K562 (cell line): ENCODE measurements around the gene ODR4. TPM values are rescaled to one million over a fixed set of nuclear protein-coding genes. Genes with fewer than 3 reads are reported as not detected.

Experiments used
- BCL6 ChIP-seq: fragments of 250-450 bp; sonication (Bioruptor Pico); IDR thresholded peaks from 2 replicates; pipeline ENCODE4 v1.4.0; 2020
- C11orf30 ChIP-seq: fragments of 450-650 bp; IDR thresholded peaks from 2 replicates; pipeline ENCODE4 v1.6.1; 2016; ENCODE audit warnings: low read depth, mild to moderate bottlenecking
- CAMTA2 ChIP-seq: fragments of 250-450 bp; sonication (Bioruptor Pico); conservative IDR thresholded peaks from 2 replicates; pipeline ENCODE4 v1.5.1; 2022
- CBFB ChIP-seq: sonication (generic); formaldehyde crosslinking; IDR thresholded peaks from 2 replicates; pipeline ENCODE4 v1.4.0; 2020; ENCODE audit warnings: mild to moderate bottlenecking, missing genetic modification reagents
- CSDE1 ChIP-seq, 2 experiments: fragments of 450-650 bp; IDR thresholded peaks; 2 replicates each; pipeline ENCODE4 v1.6.1; 2016; ENCODE audit warnings: mild to moderate bottlenecking in 1 of 2
- MAFG ChIP-seq: fragments of 450-650 bp; conservative IDR thresholded peaks from 2 replicates; pipeline ENCODE4 v1.6.1; 2016; ENCODE audit warnings: missing genetic modification characterization, missing compliant biosample characterization
- MYC ChIP-seq, 2 experiments: fragments of 250-450 bp in 1 of 2; sonication (Bioruptor Pico) in 1 of 2; IDR thresholded peaks; 2 replicates each; pipeline versions ENCODE4 v1.5.1 to v1.6.1; 2012 to 2021; ENCODE audit warnings: low read depth in 2 of 2, borderline replicate concordance in 1 of 2, improper control_type of control experiment in 1 of 2, low read length in 1 of 2, mild to moderate bottlenecking in 1 of 2, moderate library complexity in 1 of 2
- NEUROD1 ChIP-seq: fragments of 150-350 bp; IDR thresholded peaks from 2 replicates; pipeline ENCODE4 v1.6.1; 2014; ENCODE audit warnings: borderline replicate concordance, low read length, low read depth; ENCODE audit not compliant: partially characterized antibody
- NFATC3 ChIP-seq: fragments of 450-650 bp; IDR thresholded peaks from 2 replicates; pipeline ENCODE4 v1.6.1; 2017; ENCODE audit warnings: mild to moderate bottlenecking
- NFIX ChIP-seq: fragments of 250-450 bp; sonication (Bioruptor Pico); IDR thresholded peaks from 2 replicates; pipeline ENCODE4 v1.4.0; 2020; ENCODE audit warnings: low read depth, mild to moderate bottlenecking, moderate library complexity
- POLR3G ChIP-seq: IDR thresholded peaks from 2 replicates; pipeline ENCODE4 v1.6.1; 2011; ENCODE audit not compliant: insufficient read length, insufficient replicate concordance; ENCODE audit errors: extremely low read depth
- PRPF4 ChIP-seq: fragments of 200-400 bp; formaldehyde crosslinking; IDR thresholded peaks from one replicate; pipeline ENCODE4 v1.6.1; 2017; ENCODE audit warnings: low read length, low read depth, mild to moderate bottlenecking; ENCODE audit not compliant: insufficient read depth, poor library complexity, severe bottlenecking
- SRSF9 ChIP-seq: fragments of 200-400 bp; formaldehyde crosslinking; IDR thresholded peaks from 2 replicates; pipeline ENCODE4 v1.6.1; 2017; ENCODE audit warnings: low read depth, low read length, borderline replicate concordance
- ZFP1 ChIP-seq: fragments of 450-650 bp; formaldehyde crosslinking; IDR thresholded peaks from 2 replicates; pipeline ENCODE4 v1.4.0; 2020; ENCODE audit warnings: mild to moderate bottlenecking, mixed read lengths
- ZNF316 ChIP-seq: fragments of 450-650 bp; IDR thresholded peaks from 2 replicates; pipeline ENCODE4 v1.6.1; 2016
- ZNF785 ChIP-seq: fragments of 250-450 bp; sonication (Bioruptor Pico); IDR thresholded peaks from 2 replicates; pipeline ENCODE4 v1.4.0; 2020; ENCODE audit warnings: mild to moderate bottlenecking
- polyA plus RNA-seq, 8 experiments: library from polyadenylated mRNA; depleted of rRNA in 4 of 8; stranded (reverse) in 5 of 8; unstranded in 3 of 8; fragments of >200 nt; fragmentation: Nextera tagmentation in 2 of 8; fragmentation: Illumina TruSeq in 1 of 8; extraction: Ambion mirVana in 2 of 8; extraction: Trizol in 1 of 8; gene quantifications; 2 replicates each; pipeline versions ENCODE4 v1.2.1 to v1.2.3, GENCODE V29; 2011 to 2014; ENCODE audit warnings: inconsistent platforms in 1 of 8, missing spikeins in 1 of 8
- total RNA-seq, 7 experiments: library from RNA; depleted of rRNA in 6 of 7; stranded (reverse); fragments of >200 nt in 6 of 7; fragmentation: Illumina TruSeq in 2 of 7; extraction: Trizol in 2 of 7; gene quantifications; 2 replicates each; pipeline versions ENCODE4 v1.2.1 to v1.2.3, GENCODE V29; 2011 to 2021; ENCODE audit warnings: low replicate concordance in 1 of 7
- TF ChIP-seq, protein P1 (sequence below): sonication (generic); formaldehyde crosslinking; IDR thresholded peaks from 2 replicates; pipeline ENCODE4 v1.8.1; 2022; ENCODE audit warnings: missing genetic modification reagents
- TF ChIP-seq, protein P2 (sequence below): sonication (generic); formaldehyde crosslinking; IDR thresholded peaks from 2 replicates; pipeline ENCODE4 v1.8.0; 2022; ENCODE audit warnings: mild to moderate bottlenecking, missing genetic modification reagents
- TF ChIP-seq, protein P3 (sequence below): fragments of 250-450 bp; sonication (Bioruptor Pico); IDR thresholded peaks from 2 replicates; pipeline ENCODE4 v1.5.0; 2022; ENCODE audit warnings: mild to moderate bottlenecking
- TF ChIP-seq, protein P4 (sequence below): fragments of 450-650 bp; IDR thresholded peaks from 2 replicates; pipeline ENCODE4 v1.6.1; 2016; ENCODE audit warnings: borderline replicate concordance

Gene ODR4
- total and polyA plus RNA-seq, 9 of the 15 experiments (the other 6 are each of a cell fraction or from before 2014, with no cell fraction given): 23.1 to 63.9 (median 44.1) TPM

DNA sequence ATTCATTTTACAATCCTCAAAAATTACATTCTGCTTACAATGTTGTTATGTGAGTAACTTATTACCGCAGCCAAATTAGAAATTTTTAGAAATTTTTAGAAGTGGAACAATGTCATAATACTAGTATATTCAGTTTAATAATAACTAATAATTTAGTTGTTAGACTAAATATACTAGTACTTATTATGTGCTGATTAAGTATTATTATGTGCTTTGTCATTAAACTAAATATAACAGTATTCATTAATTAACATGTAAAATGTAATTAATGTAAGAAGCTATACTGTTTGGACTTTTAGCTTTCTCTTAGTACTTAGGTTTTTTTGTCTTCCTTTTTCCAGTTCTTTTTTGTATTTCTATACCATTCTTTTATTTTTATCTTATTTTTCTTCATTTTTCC, 15.3 kb downstream of the ODR4 start (continued):
- no peak for TF ChIP-seq ZNF785 (CRISPR knock-in tag)
- TF ChIP-seq BCL6: no peak
- TF ChIP-seq MAFG (tag): peak; percentile 29
- TF ChIP-seq, protein P1, sequence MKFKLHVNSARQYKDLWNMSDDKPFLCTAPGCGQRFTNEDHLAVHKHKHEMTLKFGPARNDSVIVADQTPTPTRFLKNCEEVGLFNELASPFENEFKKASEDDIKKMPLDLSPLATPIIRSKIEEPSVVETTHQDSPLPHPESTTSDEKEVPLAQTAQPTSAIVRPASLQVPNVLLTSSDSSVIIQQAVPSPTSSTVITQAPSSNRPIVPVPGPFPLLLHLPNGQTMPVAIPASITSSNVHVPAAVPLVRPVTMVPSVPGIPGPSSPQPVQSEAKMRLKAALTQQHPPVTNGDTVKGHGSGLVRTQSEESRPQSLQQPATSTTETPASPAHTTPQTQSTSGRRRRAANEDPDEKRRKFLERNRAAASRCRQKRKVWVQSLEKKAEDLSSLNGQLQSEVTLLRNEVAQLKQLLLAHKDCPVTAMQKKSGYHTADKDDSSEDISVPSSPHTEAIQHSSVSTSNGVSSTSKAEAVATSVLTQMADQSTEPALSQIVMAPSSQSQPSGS (CRISPR knock-in tag): no peak
- TF ChIP-seq C11orf30: peak; percentile 76
- TF ChIP-seq NFATC3: no peak
- TF ChIP-seq CSDE1 (IDR thresholded peaks at IDR 0.05): no peak
- TF ChIP-seq, protein P2, sequence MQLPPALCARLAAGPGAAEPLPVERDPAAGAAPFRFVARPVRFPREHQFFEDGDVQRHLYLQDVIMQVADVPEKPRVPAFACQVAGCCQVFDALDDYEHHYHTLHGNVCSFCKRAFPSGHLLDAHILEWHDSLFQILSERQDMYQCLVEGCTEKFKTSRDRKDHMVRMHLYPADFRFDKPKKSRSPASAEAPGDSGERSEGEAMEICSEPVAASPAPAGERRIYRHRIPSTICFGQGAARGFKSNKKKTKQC (CRISPR knock-in tag): no peak
- TF ChIP-seq POLR3G: no peak
- TF ChIP-seq, protein P3, sequence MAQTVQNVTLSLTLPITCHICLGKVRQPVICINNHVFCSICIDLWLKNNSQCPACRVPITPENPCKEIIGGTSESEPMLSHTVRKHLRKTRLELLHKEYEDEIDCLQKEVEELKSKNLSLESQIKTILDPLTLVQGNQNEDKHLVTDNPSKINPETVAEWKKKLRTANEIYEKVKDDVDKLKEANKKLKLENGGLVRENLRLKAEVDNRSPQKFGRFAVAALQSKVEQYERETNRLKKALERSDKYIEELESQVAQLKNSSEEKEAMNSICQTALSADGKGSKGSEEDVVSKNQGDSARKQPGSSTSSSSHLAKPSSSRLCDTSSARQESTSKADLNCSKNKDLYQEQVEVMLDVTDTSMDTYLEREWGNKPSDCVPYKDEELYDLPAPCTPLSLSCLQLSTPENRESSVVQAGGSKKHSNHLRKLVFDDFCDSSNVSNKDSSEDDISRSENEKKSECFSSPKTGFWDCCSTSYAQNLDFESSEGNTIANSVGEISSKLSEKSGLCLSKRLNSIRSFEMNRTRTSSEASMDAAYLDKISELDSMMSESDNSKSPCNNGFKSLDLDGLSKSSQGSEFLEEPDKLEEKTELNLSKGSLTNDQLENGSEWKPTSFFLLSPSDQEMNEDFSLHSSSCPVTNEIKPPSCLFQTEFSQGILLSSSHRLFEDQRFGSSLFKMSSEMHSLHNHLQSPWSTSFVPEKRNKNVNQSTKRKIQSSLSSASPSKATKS: no peak
- TF ChIP-seq CAMTA2 (CRISPR knock-in tag): no peak
- peak; percentile 90 for TF ChIP-seq ZNF316
- no peak for TF ChIP-seq SRSF9
- no peak for TF ChIP-seq PRPF4
- TF ChIP-seq, protein P4, sequence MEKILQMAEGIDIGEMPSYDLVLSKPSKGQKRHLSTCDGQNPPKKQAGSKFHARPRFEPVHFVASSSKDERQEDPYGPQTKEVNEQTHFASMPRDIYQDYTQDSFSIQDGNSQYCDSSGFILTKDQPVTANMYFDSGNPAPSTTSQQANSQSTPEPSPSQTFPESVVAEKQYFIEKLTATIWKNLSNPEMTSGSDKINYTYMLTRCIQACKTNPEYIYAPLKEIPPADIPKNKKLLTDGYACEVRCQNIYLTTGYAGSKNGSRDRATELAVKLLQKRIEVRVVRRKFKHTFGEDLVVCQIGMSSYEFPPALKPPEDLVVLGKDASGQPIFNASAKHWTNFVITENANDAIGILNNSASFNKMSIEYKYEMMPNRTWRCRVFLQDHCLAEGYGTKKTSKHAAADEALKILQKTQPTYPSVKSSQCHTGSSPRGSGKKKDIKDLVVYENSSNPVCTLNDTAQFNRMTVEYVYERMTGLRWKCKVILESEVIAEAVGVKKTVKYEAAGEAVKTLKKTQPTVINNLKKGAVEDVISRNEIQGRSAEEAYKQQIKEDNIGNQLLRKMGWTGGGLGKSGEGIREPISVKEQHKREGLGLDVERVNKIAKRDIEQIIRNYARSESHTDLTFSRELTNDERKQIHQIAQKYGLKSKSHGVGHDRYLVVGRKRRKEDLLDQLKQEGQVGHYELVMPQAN: no peak
- TF ChIP-seq CBFB (CRISPR knock-in tag): no peak
- no peak for TF ChIP-seq NFIX
- no peak for TF ChIP-seq MYC (IDR thresholded peaks at IDR 0.05; ENCODE audit: low read depth, low read length)
- no peak for TF ChIP-seq MYC (CRISPR knock-in tag; IDR thresholded peaks at IDR 0.05; ENCODE audit: borderline replicate concordance, low read depth)
- TF ChIP-seq ZFP1 (CRISPR knock-in tag): no peak
- TF ChIP-seq NEUROD1: no peak
